ENCODE data around the gene MAP3K3.
A peak's percentile ranks its signal among the peaks of the same experiment; 100 is the strongest.

Gene MAP3K3

DNA sequence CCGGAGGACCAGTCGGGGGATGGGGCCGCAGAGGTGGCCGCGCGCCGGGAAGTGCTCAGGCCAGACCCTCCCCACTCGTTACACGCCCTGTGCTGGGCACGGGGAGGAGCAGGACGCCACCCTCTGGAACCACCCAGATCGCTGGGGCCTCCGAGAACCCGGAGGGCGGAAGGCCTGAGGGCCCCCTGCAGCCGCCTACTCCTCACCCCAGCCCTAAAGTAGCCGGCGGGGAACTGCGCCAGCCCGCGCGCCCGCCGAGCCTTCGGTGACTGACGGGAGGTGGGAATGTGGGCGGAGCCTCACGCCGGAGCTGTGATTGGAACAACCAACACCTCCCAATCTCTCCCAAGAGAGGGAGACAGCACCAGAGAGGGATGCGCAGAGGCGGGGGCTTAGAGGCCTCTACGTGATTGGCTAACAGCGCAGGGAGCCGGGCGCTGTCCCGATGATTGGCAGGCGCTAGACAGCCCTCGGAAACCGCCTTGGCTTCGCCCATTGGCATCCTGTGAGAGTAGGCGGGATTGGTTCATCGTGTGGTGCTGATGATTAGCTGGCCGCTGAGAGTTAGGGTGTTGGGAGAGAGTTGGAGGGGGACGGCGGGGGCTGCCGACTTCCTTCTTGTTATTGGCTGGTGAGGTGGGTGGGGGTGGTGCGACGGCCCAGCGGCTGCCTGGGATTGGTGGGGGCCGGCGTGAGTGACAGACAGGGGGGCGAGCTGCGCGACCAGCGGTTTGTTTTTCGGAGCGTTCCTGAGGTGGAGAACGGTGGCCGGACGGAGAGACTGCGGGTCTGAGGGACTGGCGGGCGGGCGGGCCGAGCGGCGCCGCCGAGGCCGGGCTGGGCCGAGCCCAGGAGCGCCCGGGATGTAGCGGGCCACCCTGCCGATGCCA is at the start of gene MAP3K3:
Gene MAP3K3 (plus strand): TSS at position 734 of the 890 bp plus-strand sequence. CDS start 343 bp downstream, outside the sequence.
- peak; percentile 98 for DNase-seq

DNA sequence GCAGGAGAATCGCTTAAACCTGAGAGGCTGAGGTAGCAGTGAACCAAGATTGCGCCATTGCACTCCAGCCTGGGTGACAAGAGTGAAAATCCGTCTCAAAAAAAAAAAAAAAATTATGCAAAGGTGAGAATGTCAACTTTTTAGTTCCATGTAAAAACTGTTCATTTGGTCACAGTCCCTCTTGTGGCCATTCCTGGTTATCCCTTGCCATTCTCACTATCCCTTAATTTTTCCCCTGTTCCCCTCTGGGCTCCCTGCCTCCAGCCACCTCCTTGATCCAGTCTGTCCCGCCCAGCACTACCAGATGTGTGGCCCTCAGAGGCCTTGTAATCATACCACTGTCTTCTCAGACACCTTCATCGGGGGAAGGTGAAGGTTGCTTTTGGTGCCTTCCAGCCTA is 48.6 kb upstream of the MAP3K3 start:
- DNase-seq = no peak

DNA sequence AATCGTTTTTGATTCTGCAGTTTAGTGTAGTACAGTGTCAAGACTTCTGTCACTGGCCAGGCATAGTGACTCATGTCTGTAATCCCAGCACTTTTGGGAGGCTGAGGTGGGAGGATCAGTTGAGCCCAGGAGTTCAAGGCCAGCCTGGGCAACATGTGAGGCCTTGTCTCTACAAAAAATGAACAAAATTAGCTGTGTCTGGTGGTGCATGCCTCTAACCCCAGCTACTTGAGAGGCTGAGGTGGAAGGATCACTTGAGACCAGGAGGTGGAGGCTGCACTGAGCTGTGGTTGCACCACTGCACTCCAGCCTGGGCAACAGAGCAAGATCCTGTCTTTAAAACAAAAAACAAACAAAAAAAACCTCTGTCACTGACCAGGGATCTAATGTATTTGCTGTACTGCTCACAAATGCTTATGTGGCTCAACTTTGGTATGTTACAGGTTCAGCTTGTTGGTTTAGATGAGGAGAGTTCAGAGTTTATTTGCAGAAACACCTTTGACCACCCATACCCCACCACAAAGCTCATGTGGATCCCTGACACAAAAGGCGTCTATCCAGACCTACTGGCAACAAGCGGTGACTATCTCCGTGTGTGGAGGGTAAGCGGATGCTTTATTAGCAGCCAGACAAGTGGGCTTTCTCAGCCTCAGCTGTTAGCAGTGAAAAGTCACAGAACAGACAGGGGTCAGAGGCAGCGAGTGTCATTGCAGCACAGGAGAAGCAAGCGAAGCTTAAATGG is 44.0 kb upstream of the MAP3K3 start:
- no peak for DNase-seq

DNA sequence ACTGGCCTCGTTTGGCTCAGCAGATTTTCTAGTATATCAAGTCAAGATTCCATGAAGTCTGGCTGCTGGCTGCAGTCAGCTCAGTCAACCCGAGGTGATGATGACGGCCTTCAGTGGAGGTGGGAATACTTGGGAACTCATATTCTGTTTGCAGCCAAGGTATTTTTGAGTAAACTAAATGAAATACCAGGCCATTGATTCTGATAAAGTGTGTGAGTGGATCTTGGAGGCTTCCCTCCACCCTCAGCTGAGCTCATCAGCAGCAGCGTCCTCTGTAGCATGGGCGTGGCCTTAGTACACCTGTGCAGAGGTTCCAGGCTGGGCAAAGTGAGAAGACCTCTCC is 43.5 kb upstream of the MAP3K3 start:
- no peak for DNase-seq

DNA sequence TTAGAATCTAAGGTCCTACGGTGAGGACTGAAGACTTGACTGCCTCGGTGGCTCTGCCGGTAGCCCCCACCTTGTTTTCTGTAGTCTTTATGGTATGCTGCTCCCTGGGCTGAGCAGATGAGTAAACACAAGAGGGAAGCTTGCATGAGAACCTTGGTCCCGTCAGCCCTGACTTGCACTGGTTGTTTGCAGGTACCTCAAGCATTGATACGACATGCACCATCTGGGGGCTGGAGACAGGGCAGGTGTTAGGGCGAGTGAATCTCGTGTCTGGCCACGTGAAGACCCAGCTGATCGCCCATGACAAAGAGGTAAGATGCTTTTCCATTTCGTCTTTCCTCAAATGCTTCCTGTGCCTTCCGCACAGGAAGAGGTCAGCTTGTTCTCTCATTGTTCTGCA is 42.6 kb upstream of the MAP3K3 start:
- no peak for DNase-seq

DNA sequence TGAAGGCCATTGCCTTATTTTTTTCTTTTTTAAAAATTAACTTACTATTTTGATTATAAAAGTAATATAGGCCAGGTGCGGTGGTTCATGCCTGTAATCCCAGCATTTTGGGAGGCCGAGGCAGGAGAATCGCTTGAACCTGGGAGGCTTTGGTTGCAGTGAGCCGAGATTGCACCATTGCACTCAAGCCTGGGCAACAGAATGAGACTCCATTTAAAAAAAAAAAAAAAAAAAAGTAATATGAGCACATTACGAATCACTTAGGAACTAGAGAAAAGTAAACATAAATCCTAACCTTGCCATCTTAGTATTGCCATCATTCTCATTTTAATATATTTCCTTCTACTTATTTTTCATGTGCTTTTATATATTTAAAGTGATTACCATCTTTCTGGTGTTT is 34.4 kb upstream of the MAP3K3 start:
- no peak for DNase-seq

DNA sequence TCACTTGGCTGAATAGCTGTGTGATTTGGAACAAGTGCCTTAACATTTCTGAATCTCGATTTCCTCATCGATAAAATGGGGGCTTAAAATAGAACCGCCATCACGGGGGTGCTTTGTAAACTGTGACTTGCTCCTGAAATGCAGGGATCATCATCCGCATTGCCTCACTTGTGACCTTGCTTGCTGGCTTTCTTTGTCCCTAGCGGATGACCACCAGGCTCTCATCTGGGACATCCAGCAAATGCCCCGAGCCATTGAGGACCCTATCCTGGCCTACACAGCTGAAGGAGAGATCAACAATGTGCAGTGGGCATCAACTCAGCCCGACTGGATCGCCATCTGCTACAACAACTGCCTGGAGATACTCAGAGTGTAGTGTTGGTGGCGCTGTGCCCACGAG is 33.4 kb upstream of the MAP3K3 start:
- DNase-seq = no peak

DNA sequence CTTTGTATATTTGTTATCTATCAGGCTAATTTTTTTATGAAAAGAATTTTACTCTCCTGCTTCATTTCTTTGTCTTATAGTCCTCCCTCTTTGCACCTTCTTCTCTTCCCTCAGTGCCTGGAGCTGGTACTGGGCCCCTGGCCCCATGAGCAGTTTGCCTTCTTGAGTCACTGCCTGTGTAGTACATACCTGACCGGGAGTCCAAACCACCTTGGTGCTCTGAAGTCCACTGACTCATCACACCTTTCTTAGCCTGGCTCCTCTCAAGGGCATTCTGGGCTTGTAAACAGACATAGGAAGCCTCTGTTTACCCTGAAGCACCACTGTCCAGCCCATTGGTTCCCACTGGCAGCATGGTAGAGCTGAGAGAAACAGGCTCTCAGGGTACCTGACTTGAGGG is 32.6 kb upstream of the MAP3K3 start:
- DNase-seq = no peak

DNA sequence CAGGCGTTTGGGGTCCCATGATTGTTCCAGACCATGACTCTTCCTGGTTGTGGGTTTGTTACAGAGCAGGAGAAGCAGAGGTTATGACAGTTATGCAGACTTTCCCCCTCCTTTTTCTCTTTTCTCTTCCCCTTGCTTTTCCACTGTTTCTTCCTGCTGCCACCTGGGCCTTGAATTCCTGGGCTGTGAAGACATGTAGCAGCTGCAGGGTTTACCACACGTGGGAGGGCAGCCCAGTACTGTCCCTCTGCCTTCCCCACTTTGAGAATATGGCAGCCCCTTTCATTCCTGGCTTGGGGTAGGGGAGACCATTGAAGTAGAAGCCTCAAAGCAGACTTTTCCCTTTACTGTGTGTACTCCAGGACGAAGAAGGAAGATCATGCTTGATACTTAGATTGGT is 29.4 kb upstream of the MAP3K3 start:
- DNase-seq = no peak

DNA sequence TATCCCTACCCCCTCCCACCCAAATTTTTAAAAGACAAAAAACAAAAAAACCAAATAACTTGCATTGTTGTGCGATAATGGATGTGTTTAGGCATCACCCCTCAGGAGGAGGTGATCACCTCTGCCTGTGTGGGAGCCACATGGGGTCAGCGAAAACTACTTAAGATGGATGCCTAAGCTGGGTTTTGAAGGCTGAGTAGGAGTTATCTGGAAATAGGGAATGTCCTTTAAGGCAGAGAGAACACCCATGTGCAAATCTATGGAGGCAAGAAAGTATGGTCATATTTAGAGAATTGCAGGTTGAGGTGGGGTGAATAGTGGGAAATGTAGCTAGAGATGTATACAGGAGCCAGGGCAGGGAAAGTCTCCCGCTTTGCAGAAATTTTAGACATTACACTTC is 27.1 kb upstream of the MAP3K3 start:
- no peak for DNase-seq

DNA sequence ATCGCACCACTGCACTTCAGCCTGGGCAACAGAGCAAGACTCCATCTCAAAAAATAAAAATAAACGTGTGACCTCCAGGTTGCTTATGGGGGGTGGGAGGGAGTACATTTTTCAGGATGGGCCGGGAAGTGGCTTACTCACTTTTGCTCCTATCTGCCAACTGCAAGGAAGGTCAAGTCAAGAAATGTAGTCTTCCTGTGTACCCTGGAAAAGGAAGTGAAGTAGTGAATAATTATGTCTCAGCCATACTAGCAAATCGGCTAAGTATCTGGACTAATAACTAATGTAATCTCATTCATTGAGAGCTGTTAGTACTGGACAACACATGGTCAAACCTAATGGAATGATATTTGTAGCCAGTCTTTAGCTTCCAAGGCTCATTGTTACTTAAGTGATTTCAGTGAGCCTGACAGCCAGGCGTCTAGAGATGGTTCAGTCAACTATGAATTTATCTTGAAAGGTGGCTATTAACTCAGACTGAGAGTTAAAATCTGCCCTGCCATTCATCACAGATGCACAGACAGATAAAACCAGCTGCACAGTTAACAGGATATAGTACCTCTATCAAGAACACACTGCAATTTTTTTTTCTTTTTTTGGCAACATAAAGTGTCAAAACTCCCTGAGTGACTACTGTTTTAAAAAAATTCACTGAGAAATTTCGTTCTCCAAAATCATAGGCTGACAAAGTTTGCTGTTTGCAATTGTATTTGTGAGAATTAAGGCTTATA is 25.2 kb upstream of the MAP3K3 start:
- no peak for DNase-seq

DNA sequence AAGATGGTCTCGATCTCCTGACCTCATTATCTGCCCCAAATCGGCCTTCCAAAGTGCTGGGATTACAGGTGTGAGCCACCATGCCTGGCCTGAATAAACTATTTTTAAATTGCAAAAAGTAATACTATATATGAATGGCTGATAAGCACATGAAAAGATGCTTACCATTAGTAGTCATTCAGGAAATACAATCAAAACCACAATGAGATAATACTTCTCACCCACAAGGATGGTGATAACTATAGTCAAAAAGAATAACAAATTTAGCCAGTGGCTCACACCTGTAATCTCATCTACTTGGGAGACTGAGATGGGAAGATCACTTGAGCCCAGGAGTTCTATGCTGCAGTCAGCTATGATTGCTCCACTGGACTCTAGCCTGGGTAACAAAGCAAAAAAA is 23.9 kb upstream of the MAP3K3 start:
- DNase-seq = no peak

DNA sequence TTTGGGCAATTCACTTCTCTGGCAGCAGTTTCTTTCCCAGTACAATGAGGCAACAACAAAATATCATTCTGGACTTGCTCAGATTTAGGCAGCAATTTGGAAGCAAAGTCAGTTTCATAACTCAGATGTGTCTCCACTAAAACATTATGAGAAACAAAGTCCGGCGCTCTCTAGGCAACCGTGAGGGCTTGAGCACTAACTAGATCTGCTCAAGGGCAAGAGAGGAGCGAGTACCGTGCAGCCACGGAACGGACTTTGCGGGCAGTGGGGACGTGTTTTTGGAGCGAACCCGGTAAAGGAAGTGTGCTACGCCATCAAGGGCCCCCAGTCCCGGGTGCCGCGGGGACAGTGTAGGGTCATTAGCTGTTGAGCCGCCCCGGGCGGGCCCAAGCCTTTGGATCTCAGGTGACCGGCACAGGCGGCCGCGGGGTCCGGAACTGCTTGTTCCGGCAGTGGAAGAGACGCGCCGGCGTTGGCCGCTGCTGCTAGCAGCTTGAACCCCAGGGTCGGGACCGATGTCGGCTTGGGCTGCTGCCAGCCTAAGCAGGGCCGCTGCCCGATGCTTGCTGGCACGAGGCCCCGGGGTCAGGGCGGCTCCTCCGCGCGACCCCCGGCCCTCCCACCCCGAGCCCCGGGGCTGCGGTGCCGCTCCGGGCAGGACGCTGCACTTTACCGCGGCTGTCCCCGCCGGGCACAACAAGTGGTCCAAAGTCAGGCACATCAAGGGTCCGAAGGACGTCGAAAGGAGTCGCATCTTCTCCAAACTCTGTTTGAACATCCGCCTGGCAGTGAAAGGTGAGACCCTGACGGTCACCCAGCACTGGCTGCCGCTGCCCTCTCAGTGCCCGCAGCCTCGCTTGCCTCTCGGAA is 21.4 kb upstream of the MAP3K3 start, which contains the start of gene TACO1:
Gene TACO1 (plus strand): TSS at position 327 of the 870 bp plus-strand sequence. CDS start 189 bp downstream, at position 516.
- peak; percentile 59 for DNase-seq

DNA sequence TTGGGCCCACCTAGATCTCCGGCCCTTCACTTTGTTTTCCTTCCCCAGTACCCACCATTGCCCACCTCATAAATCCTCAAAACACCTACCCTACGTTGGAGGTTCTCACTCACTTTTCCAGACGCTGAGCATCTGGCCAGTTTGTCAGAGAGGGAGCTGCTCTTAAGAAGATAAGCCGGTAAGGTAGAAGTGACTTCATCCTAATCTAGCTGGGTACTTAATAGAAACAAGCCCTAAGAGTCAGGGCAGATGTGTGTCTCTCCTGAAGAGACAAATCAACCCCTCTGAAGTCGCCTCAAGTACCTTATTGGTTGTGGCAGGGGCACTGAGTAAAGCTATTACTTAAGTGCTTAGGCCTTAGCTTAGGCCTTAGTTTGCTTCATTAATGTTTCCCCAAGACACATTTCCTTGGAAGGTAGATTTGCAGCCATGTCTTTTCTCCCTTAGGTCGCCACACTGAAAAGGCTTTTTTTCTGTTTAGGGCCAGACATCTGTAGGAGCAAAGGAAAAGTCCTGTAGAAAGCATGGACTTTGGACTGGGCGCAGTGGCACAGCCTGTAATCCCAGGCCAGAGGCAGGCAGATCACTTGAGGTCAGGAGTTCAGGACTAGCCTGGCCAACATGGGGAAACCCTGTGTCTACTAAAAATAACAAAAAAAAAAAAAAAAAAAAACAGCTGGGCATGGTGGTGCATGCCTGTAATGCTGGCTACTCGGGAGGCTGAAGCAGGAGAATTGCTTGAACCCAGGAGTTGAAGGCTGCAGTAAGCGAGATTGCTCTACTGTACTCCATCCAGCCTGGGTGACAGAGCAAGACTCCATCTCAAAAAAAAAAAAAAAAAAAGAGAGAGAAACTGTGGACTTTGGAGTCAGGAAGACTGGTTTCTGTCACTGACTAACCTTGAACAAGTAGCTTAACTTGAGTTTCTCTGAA is 20.5 kb upstream of the MAP3K3 start:
- DNase-seq = no peak

DNA sequence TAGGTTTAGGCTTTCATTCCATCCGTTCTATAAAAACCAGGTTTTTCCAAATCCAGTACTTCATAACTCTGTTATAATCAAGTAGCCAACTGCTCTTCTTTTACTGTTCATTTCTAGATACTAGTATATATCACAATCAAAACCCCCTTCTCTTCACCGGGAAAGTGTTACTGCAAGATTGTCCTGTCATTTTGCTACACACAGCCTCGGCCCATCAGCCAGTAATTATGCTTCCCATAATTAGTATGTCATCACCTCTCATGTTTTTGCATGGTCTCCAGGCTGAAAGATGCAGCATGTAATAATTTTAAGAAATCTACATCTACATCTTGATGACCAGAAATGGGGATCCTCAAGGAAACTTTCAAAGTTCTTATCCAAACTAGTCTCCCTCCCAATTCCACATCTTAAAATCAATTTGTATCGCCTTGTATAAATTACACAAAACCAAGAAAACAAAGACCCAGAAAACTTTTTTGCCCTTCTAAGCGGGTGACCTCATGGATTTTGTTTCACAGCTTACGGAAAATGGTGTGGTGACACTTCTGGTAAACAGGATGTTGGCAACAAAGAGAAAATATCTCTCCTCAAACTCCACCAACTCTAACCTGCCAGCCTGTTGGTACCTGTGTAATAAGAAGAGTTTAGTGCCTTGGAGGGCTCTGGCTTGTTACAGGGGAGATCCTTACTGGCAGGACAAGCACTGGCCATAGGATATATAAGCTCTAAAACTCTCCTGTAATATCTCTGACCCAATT is 12.2 kb upstream of the MAP3K3 start:
- no peak for DNase-seq

DNA sequence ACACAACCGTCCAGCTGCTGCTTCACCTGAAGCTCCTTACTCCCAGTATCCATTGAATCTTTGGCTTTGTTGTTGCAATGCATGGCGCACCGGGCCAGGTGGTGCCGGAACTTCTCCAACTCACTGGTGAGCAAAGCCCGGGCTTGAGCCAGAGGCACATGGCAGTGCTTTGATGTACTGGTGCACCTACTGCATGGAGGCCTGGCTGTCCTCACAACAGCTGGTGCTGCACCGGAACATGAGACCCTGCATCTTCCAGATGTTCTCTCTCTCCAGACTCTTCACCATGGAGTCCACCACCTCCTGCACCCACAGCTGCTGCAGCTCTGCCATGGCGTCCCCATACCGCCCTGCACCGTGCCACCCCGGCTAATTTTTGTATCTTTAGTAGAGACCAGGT is 11.4 kb upstream of the MAP3K3 start:
- DNase-seq = no peak

DNA sequence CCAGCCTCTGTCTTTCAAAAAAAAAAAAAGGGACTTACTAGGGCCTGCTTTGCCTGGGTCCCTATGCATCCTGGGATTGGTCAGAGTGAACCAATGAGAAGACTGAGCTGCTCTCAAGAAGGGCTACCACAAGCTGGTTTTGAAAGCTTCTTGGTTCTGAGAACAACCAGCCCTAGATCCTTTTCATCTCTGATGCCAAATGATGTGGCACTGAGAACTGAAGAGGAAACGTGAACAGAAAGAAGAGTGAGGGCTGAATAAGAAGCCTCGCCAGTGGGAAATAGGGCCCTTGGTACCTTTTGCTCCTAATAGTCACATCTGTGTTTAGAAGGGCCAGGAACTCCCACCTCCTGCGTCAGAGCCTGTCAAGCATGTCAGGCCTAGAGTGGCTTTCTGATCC is 10.9 kb upstream of the MAP3K3 start:
- DNase-seq = no peak

DNA sequence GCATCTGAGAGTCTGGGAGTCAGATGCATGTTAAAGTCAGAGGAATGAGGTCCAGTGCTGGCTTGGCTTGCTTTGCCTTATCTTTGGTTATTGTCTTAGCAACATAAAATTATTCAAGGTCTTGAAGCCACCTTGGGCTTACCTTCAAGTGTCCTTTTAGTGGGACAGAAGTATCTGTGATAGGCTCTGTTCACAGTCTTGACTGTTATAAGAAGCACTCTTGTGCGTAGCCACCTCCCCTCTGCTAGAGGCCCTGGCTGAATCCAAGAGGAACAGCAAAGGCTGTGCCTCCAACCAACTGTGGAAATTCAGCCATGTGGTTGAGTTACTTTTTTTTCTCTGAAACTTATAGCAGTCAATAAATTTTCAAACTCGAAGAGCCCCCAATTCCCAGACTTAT is 8.6 kb upstream of the MAP3K3 start:
- no peak for DNase-seq

DNA sequence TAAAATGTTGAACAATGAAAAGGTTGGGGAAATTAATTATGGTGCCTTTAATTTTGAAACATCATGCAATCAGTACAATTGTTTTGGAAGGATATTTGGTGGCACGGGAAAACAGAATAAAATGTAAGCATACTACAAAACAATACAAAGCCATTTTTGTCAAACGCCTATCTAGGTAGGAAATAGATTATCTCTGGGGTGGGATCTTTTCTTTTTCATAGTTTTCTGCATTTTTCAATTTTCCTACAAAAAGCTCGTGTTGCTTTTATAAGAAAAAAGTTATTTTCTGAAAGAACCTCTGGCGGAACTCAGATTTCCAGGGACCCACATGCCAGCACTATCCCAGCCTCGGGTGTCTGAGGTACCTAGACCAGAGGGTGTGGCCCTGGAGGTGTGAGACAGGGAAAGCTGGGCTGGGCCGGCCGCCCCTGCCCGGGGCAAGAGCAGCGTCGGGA is 961 bp upstream of the MAP3K3 start:
- no peak for DNase-seq

DNA sequence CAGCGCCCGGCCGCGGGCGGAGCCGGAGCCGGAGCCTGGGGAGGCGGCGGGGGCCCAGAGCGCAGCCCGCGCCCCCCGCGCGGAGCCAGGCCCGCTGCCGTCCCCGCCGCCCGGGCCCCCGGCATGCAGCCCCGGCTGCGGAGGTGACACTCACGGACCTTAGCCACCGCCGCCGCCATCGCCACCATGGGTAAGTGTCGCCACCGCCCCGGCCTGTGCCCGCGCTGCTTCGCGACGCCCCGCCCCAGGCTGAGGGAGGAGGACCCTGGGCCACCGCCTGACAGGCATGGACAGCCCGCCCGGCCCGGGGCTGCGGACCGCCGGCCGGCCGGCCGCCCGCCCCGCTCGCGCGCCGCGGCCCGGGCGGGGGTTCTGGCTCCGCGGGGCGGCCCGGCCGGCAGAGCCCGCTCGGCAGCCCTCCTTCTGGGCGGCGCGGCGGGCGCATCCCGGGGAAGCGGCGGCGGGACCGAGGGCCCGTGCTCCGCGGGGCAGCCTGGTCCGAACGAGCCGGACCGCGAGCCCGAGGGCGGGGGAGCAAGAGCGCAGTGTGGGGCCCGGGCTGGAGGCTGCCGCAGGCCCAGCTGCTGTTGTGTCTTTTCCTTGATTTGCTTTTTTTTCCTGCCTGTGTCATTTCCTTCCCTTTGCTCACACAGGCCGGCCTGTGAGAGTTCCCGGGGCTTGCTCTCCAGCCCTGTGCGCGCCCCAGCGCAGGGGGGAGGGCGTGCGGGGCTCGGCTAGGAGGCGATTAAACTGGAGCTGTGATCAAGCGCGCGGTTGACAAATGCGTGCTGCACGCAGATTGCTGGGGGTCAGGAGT is 565 bp downstream of the MAP3K3 start:
- peak; percentile 11 for DNase-seq

Data from NCI-H2029 (cell line).